Hepatocyte (in vitro differentiated cells): Measurements from ENCODE around the gene NETO1. TPM values are rescaled to one million over a fixed set of nuclear protein-coding genes. Genes with fewer than 3 reads are reported as not detected.
A peak's percentile ranks its signal among the peaks of the same experiment; 100 is the strongest.

ENCODE experiments used
- DNase-seq: peaks from one replicate; pipeline ENCODE4 v3.0.0-alpha.2; 2016; ENCODE audit warnings: low spot score
- H2AFZ ChIP-seq: fragments of 200-600 bp; sonication (generic); 2 replicates; pipeline ENCODE4 v1.6.0; 2016; ENCODE audit warnings: antibody characterized with exemption, mild to moderate bottlenecking
- H3K27ac ChIP-seq: fragments of 200-600 bp; sonication (generic); 2 replicates; pipeline ENCODE4 v1.5.1; 2016; ENCODE audit warnings: mild to moderate bottlenecking
- H3K27me3 ChIP-seq: fragments of 200-600 bp; sonication (generic); 2 replicates; pipeline ENCODE4 v1.6.1; 2016
- H3K36me3 ChIP-seq: fragments of 200-600 bp; sonication (generic); replicated peaks from 2 replicates; pipeline ENCODE4 v1.5.1; 2016; ENCODE audit warnings: low read depth; ENCODE audit not compliant: insufficient read depth
- H3K4me1 ChIP-seq: fragments of 200-600 bp; sonication (generic); 2 replicates; pipeline ENCODE4 v1.5.1; 2016; ENCODE audit warnings: mild to moderate bottlenecking, moderate library complexity; ENCODE audit not compliant: insufficient read depth
- H3K4me2 ChIP-seq: fragments of 200-600 bp; sonication (generic); 2 replicates; pipeline ENCODE4 v1.6.0; 2016
- H3K4me3 ChIP-seq: fragments of 200-600 bp; sonication (generic); 2 replicates; pipeline ENCODE4 v1.5.1; 2016; ENCODE audit warnings: mild to moderate bottlenecking
- H3K79me2 ChIP-seq: fragments of 200-600 bp; sonication (generic); 2 replicates; pipeline ENCODE4 v1.6.0; 2017; ENCODE audit warnings: mild to moderate bottlenecking
- H3K9me2 ChIP-seq: fragments of 200-600 bp; sonication (generic); replicated peaks from 2 replicates; pipeline ENCODE4 v1.6.0; 2017; ENCODE audit warnings: mild to moderate bottlenecking; ENCODE audit not compliant: insufficient read depth
- H3K9me3 ChIP-seq: fragments of 200-600 bp; sonication (generic); 2 replicates; pipeline ENCODE4 v1.5.1; 2016; ENCODE audit warnings: low read depth, mild to moderate bottlenecking
- H4K20me1 ChIP-seq: fragments of 200-600 bp; sonication (generic); 2 replicates; pipeline ENCODE4 v1.6.0; 2016; ENCODE audit warnings: mild to moderate bottlenecking; ENCODE audit not compliant: insufficient read depth, poor library complexity, severe bottlenecking
- EZH2 ChIP-seq: fragments of 200-600 bp; sonication (generic); IDR thresholded peaks from 2 replicates; pipeline ENCODE4 v1.6.1; 2016; ENCODE audit warnings: antibody characterized with exemption, mild to moderate bottlenecking, borderline replicate concordance
- EZH2phosphoT487 ChIP-seq: fragments of 200-600 bp; sonication (generic); IDR thresholded peaks from one replicate; pipeline ENCODE4 v1.6.1; 2018; ENCODE audit warnings: antibody characterized with exemption, mild to moderate bottlenecking, low read depth, moderate library complexity; ENCODE audit not compliant: unreplicated experiment, severe bottlenecking
- WGBS: methylation state at CpG from one replicate; pipeline ENCODE4 v1.1.6; 2016; ENCODE audit warnings: low lambda C conversion rate; ENCODE audit errors: missing lambda C conversion rate; 5-methylcytosine and 5-hydroxymethylcytosine counted together
- polyA plus RNA-seq: library from polyadenylated mRNA; unstranded; fragments of >200 nt; fragmentation: Nextera tagmentation; extraction: Ambion mirVana; gene quantifications from 2 replicates; pipeline ENCODE4 v1.2.1, GENCODE V29; 2016
- total RNA-seq: library from RNA; depleted of rRNA; stranded (reverse); fragments of >200 nt; gene quantifications from 2 replicates; pipeline ENCODE4 v1.2.3, GENCODE V29; 2014
- TF ChIP-seq, protein P1 (sequence below): fragments of 200-600 bp; sonication (generic); IDR thresholded peaks from 2 replicates; pipeline ENCODE4 v1.5.1; 2016; ENCODE audit warnings: antibody characterized with exemption, mild to moderate bottlenecking; ENCODE audit not compliant: poor library complexity

NETO1 gene
- total and polyA plus RNA-seq, 2 experiments from 2014 or later: not detected

DNA sequence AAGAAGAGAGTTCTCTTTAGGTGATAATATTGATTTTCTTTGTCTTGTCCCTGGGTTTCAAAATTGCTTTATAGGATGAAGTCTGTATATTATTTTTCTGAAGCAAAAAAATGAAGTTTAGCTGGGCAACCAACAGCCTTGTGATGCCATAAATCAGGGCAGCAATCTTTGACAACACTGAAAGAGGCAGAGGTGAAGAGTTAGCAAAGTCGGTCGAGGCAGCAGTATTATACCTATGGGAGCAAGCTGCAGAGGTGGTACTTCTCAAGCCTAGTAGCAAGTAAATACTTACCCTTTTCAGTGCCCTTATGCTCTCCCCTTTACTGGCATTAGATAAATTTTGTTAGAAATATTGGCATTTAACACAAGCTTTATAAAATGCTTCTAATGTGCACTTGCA is 92.9 kb downstream of the NETO1 start:
- H3K9me2 ChIP-seq: no peaks in the 10 kb centered on the region
- H3K4me2 ChIP-seq: no peak overlapping the region
- no peaks in the 10 kb centered on the region for H3K79me2 ChIP-seq
- H3K9me3 ChIP-seq: no peaks in the 10 kb centered on the region
- TF ChIP-seq EZH2: no peak
- TF ChIP-seq, protein P1, sequence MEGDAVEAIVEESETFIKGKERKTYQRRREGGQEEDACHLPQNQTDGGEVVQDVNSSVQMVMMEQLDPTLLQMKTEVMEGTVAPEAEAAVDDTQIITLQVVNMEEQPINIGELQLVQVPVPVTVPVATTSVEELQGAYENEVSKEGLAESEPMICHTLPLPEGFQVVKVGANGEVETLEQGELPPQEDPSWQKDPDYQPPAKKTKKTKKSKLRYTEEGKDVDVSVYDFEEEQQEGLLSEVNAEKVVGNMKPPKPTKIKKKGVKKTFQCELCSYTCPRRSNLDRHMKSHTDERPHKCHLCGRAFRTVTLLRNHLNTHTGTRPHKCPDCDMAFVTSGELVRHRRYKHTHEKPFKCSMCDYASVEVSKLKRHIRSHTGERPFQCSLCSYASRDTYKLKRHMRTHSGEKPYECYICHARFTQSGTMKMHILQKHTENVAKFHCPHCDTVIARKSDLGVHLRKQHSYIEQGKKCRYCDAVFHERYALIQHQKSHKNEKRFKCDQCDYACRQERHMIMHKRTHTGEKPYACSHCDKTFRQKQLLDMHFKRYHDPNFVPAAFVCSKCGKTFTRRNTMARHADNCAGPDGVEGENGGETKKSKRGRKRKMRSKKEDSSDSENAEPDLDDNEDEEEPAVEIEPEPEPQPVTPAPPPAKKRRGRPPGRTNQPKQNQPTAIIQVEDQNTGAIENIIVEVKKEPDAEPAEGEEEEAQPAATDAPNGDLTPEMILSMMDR: no peak
- TF ChIP-seq EZH2phosphoT487: no peak
- 88% methylated on average over 2 of the region's 2 CpGs for WGBS
- no peaks in the 10 kb centered on the region for H3K27me3 ChIP-seq
- H3K4me3 ChIP-seq: no peak overlapping the region
- no peaks in the 10 kb centered on the region for H3K36me3 ChIP-seq
- no peak overlapping the region for H2AFZ ChIP-seq
- H3K27ac ChIP-seq: no peak overlapping the region
- DNase-seq: no peak
- H3K4me1 ChIP-seq: no peaks in the 10 kb centered on the region
- H4K20me1 ChIP-seq: no peaks in the 10 kb centered on the region

DNA sequence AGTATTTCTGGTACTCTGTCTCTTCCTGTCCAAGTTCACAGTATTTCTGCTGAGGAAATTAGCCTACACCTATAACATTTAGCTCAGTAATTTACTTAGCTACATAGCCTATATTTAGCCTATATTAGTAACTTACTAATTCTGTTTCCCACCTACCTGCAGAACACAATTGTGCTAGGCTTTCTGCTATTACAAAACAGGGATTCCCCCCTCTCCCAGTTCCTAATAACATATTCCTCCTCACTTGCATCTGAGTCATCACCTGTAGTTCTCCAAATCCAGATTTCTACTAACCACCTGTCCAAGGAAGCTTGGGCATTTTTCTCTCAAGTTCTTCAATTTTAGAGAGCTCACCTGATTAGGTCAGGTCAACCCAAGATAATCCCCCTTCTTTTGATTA is 94.9 kb downstream of the NETO1 start:
- H4K20me1 ChIP-seq: no peaks in the 10 kb centered on the region
- H3K79me2 ChIP-seq: no peaks in the 10 kb centered on the region
- no peaks in the 10 kb centered on the region for H3K9me2 ChIP-seq
- no peak for TF ChIP-seq EZH2phosphoT487
- no peak for TF ChIP-seq EZH2
- TF ChIP-seq, protein P1: no peak
- no peaks in the 10 kb centered on the region for H3K27me3 ChIP-seq
- H3K4me1 ChIP-seq: no peaks in the 10 kb centered on the region
- H3K9me3 ChIP-seq: no peaks in the 10 kb centered on the region
- DNase-seq: no peak
- H3K4me2 ChIP-seq: no peak overlapping the region
- H3K27ac ChIP-seq: no peak overlapping the region
- H2AFZ ChIP-seq: no peak overlapping the region
- H3K4me3 ChIP-seq: no peak overlapping the region
- H3K36me3 ChIP-seq: no peaks in the 10 kb centered on the region

DNA sequence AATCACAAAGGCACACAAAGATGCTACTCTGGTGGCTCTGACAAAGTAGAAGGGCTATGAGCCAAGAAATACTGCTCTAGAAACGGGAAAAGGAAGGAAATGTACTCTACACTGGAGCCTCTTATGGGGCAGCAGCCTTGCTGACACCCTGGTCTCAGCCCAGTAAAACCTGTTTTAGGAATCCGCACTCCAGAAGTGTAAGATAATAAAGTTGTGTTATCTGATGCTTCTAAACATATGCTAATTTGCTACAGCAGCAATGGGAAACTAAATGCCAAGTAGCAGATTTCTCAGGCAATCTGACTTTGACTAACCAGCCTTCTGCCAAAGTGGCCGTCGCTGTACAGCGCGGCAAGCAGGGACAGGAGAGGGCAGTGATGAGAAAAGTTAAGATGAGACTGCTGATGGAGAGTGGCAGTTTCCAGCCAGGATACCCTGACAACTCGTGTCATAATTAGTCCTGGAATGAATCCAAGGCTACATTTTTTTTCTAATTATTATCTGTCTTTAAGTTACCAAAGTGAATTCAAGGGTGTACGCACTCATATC is 99.0 kb downstream of the NETO1 start:
- Histone ChIP-seq H3K27me3 (no peaks in the 10 kb centered on the region), H3K9me3 (no peaks in the 10 kb centered on the region), H3K4me3 (no peak overlapping the region), H3K36me3 (no peaks in the 10 kb centered on the region), H3K79me2 (no peaks in the 10 kb centered on the region), H2AFZ (no peak overlapping the region), H3K4me1 (no peaks in the 10 kb centered on the region), H3K27ac (no peak overlapping the region), H3K9me2 (no peaks in the 10 kb centered on the region), H4K20me1 (no peaks in the 10 kb centered on the region), H3K4me2 (no peak overlapping the region)
- WGBS: 59% methylated on average over 8 of the region's 8 CpGs
- no peak for DNase-seq
- no peak for TF ChIP-seq EZH2phosphoT487
- TF ChIP-seq, protein P1: peak; percentile 10
